CD14-positive monocyte (primary cell): Measurements from ENCODE around the gene HCN4. TPM values are rescaled to one million over a fixed set of nuclear protein-coding genes. Genes with fewer than 3 reads are reported as not detected.

Experiments used
- DNase-seq, 3 donors: peaks; one replicate each; pipeline ENCODE4 v3.0.0-alpha.2; 2011 to 2022
- H2AFZ ChIP-seq: 2 replicates; pipeline ENCODE4 v1.6.0; 2012; ENCODE audit warnings: mild to moderate bottlenecking, low read depth, low read length, inconsistent platforms; ENCODE audit not compliant: insufficient read depth, poor library complexity, severe bottlenecking
- H3K27ac ChIP-seq, 2 donors: 1 replicate in 1 of 2; 2 replicates in 1 of 2; pipeline ENCODE4 v1.5.1; 2012 to 2013; ENCODE audit warnings: low read length in 2 of 2, control low read depth in 1 of 2, inconsistent platforms in 1 of 2, low read depth in 1 of 2, mild to moderate bottlenecking in 1 of 2
- H3K27me3 ChIP-seq, 2 donors: one replicate each; pipeline versions ENCODE4 v1.6.0 to v1.6.1; 2011 to 2013; ENCODE audit warnings: low read length in 2 of 2; ENCODE audit not compliant: control insufficient read depth in 2 of 2, insufficient read depth in 2 of 2
- H3K36me3 ChIP-seq, 2 donors: replicated peaks in 1 of 2; 1 replicate in 1 of 2; 2 replicates in 1 of 2; pipeline versions ENCODE4 v1.5.1 to v1.6.1; 2012 to 2013; ENCODE audit warnings: low read length in 2 of 2, control low read depth in 1 of 2, inconsistent platforms in 1 of 2, mild to moderate bottlenecking in 1 of 2; ENCODE audit not compliant: insufficient read depth in 2 of 2, control insufficient read depth in 1 of 2
- H3K4me1 ChIP-seq, 2 donors: 1 replicate in 1 of 2; 2 replicates in 1 of 2; pipeline versions ENCODE4 v1.5.1 to v1.6.1; 2012 to 2013; ENCODE audit warnings: low read length in 2 of 2, control low read depth in 1 of 2, inconsistent platforms in 1 of 2, mild to moderate bottlenecking in 1 of 2, moderate library complexity in 1 of 2; ENCODE audit not compliant: insufficient read depth in 2 of 2, control insufficient read depth in 1 of 2
- H3K4me2 ChIP-seq: replicated peaks from 2 replicates; pipeline ENCODE3; 2012; ENCODE audit warnings: low read length, moderate library complexity, mild to moderate bottlenecking; ENCODE audit not compliant: poor library complexity, severe bottlenecking; ENCODE audit errors: extremely low read depth
- H3K4me3 ChIP-seq, 3 experiments: fragments of 200-600 bp in 1 of 3; sonication (generic) in 1 of 3; replicated peaks in 1 of 3; 1 replicate in 2 of 3; 2 replicates in 1 of 3; pipeline ENCODE4 v1.5.1; 2011 to 2013; ENCODE audit warnings: low read length in 3 of 3, mild to moderate bottlenecking in 3 of 3, control low read depth in 2 of 3, low read depth in 2 of 3, inconsistent platforms in 1 of 3, moderate library complexity in 1 of 3
- H3K79me2 ChIP-seq: 2 replicates; pipeline ENCODE4 v1.6.0; 2012; ENCODE audit warnings: mild to moderate bottlenecking, control low read depth, inconsistent platforms, low read length, moderate library complexity; ENCODE audit not compliant: insufficient read depth
- H3K9ac ChIP-seq: 2 replicates; pipeline ENCODE4 v1.6.0; 2017; ENCODE audit warnings: low read length, mild to moderate bottlenecking; ENCODE audit not compliant: insufficient read depth, poor library complexity, severe bottlenecking
- H3K9me3 ChIP-seq, 2 donors: replicated peaks in 1 of 2; 1 replicate in 1 of 2; 2 replicates in 1 of 2; pipeline versions ENCODE4 v1.5.1 to v1.6.1; 2012 to 2013; ENCODE audit warnings: low read length in 2 of 2, control low read depth in 1 of 2; ENCODE audit not compliant: control insufficient read depth in 1 of 2, insufficient read depth in 1 of 2
- H4K20me1 ChIP-seq: 2 replicates; pipeline ENCODE4 v1.6.0; 2012; ENCODE audit warnings: mild to moderate bottlenecking, low read length, control low read depth, moderate library complexity; ENCODE audit not compliant: insufficient read depth
- H3K27ac Mint-ChIP-seq, 7 donors: one replicate each; pipeline ENCODE4 v1.8.0; 2020; ENCODE audit warnings: mild to moderate bottlenecking in 7 of 7, mixed read lengths in 7 of 7, moderate library complexity in 6 of 7, inconsistent platforms in 2 of 7
- H3K27me3 Mint-ChIP-seq, 3 donors: one replicate each; pipeline ENCODE4 v1.8.0; 2021 to 2022; ENCODE audit warnings: low read depth in 3 of 3, mild to moderate bottlenecking in 3 of 3, mixed read lengths in 3 of 3, moderate library complexity in 3 of 3, inconsistent platforms in 1 of 3
- H3K36me3 Mint-ChIP-seq, 2 donors: one replicate each; pipeline ENCODE4 v1.8.0; 2020; ENCODE audit warnings: mixed read lengths in 2 of 2, inconsistent platforms in 1 of 2, mild to moderate bottlenecking in 1 of 2
- H3K4me1 Mint-ChIP-seq: one replicate; pipeline ENCODE4 v1.8.0; 2020; ENCODE audit warnings: mild to moderate bottlenecking, mixed read lengths
- H3K4me3 Mint-ChIP-seq, 2 donors: one replicate each; pipeline ENCODE4 v1.8.0; 2020; ENCODE audit warnings: mild to moderate bottlenecking in 2 of 2, mixed read lengths in 2 of 2, moderate library complexity in 1 of 2
- H3K9me3 Mint-ChIP-seq, 7 donors: one replicate each; pipeline ENCODE4 v1.8.0; 2020 to 2022; ENCODE audit warnings: mixed read lengths in 7 of 7, mild to moderate bottlenecking in 6 of 7, moderate library complexity in 6 of 7, inconsistent platforms in 2 of 7
- CTCF ChIP-seq: fragments of 200-600 bp; IDR thresholded peaks from one replicate; pipeline ENCODE4 v1.8.0; 2022; ENCODE audit warnings: antibody characterized with exemption, mild to moderate bottlenecking
- WGBS: methylation state at CpG from one replicate; pipeline ENCODE4 v1.1.5; 2013; ENCODE audit warnings: missing lambda C conversion rate; ENCODE audit not compliant: insufficient coverage; 5-methylcytosine and 5-hydroxymethylcytosine counted together
- intact Hi-C, 2 donors: fragments of 100-400 bp; cut with micrococcal nuclease; formaldehyde crosslinking; loops; one replicate each; pipeline versions ENCODE4 v1.15.0 to v1.15.1; 2023
- polyA plus RNA-seq, 3 donors: library from polyadenylated mRNA; depleted of rRNA in 1 of 3; unstranded in 2 of 3; stranded (reverse) in 1 of 3; fragments of 300-500 nt in 2 of 3; fragments of >200 nt in 1 of 3; fragmentation: Illumina TruSeq in 2 of 3; gene quantifications; 1 replicate in 2 of 3; 2 replicates in 1 of 3; pipeline ENCODE4 v1.2.3, GENCODE V29; 2012 to 2021

The HCN4 gene
- polyA plus RNA-seq, 3 donors: not detected

GRCh38 chr15:73391128-73391872 lies 22.5 kb upstream of the HCN4 start:
- Mint-ChIP-seq H3K36me3 (no peaks in the 10 kb centered on the region), H3K27me3 (peaks cover 49 to 68% (median 53%) of the 10 kb centered on the region in 3 donors), H3K27ac (no peak overlapping the region), H3K4me1 (peaks cover 22% of the 10 kb centered on the region), H3K4me3 (peak overlapping the region in 1 of 2 donors; percentile 18), H3K9me3 (peaks cover 0 to 9% (median 0%) of the 10 kb centered on the region in 7 donors)
- Histone ChIP-seq H3K4me2 (no peak overlapping the region), H3K4me1 (peaks cover 9 to 15% of the 10 kb centered on the region in 2 donors), H3K27me3 (peaks cover 2 to 29% of the 10 kb centered on the region in 2 donors), H3K9ac (no peak overlapping the region), H4K20me1 (no peaks in the 10 kb centered on the region), H2AFZ (no peak overlapping the region), H3K27ac (no peak overlapping the region), H3K9me3 (no peaks in the 10 kb centered on the region), H3K79me2 (no peaks in the 10 kb centered on the region), H3K36me3 (no peaks in the 10 kb centered on the region), H3K4me3 (no peak overlapping the region)
- intact Hi-C loops: no loop called here
- WGBS: 88% methylated on average over 4 of the region's 7 CpGs
- no peak for TF ChIP-seq CTCF
- no peak for DNase-seq

DNA sequence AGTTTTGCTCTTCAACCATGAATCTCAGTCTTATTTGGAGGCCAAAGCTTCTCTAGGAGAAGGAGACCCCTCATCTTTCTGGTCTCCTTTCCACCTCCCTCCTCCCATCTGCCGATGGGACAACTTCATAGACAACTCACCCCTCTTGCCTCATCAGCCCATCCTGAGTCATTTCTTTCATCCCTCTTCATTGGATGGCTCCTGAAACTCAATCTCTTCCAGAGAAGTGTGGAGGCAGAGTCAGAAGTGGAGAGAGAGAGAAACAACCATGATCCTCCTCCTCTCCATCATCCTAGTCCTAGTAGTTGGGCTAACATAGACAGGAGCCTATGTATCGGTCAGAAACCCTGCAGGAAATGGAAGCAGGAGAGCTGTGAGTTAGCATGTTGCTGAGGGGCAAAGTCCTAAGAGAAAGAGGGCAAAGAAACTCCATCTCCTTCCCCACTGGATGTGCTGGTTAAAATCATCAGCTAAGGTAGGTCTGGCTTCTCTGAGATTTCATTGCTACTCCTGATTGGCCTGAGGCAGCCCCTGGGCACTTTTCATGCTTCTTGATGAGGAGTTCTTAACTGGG lies 21.3 kb upstream of the HCN4 start:
- Histone ChIP-seq H3K9ac (no peak overlapping the region), H3K27ac (no peak overlapping the region), H4K20me1 (no peaks in the 10 kb centered on the region), H3K4me3 (no peak overlapping the region), H3K36me3 (no peaks in the 10 kb centered on the region), H2AFZ (no peak overlapping the region), H3K9me3 (no peaks in the 10 kb centered on the region), H3K79me2 (no peaks in the 10 kb centered on the region), H3K4me1 (peaks cover 9 to 15% of the 10 kb centered on the region in 2 donors), H3K4me2 (no peak overlapping the region), H3K27me3 (peaks cover 3 to 31% of the 10 kb centered on the region in 2 donors)
- Mint-ChIP-seq H3K27ac (peak overlapping the region in 2 of 7 donors; percentile 27 to 38), H3K9me3 (peaks cover 0 to 9% (median 0%) of the 10 kb centered on the region in 7 donors), H3K27me3 (peaks cover 47 to 64% (median 50%) of the 10 kb centered on the region in 3 donors), H3K4me3 (no peak overlapping the region), H3K36me3 (no peaks in the 10 kb centered on the region), H3K4me1 (peaks cover 22% of the 10 kb centered on the region)
- no peak for DNase-seq
- TF ChIP-seq CTCF: no peak
- WGBS: no CpG with 5 or more reads among the region's 2 CpGs
- intact Hi-C loops: no loop called here
